HG02588 (cell line): ENCODE results near the gene SCFD2.
"Not testable (repeated sequence)": the region's sequence is repeated elsewhere in the genome, so short reads cannot be mapped to it uniquely, and the experiment has no call there.

Experiments
- ATAC-seq: cut with Tn5 transposase; IDR thresholded peaks from one replicate; pipeline ENCODE4 v1.9.1; 2021; ENCODE audit warnings: mild to moderate bottlenecking, moderate library complexity; ENCODE audit not compliant: unreplicated experiment

Gene SCFD2

GRCh38 chr4:53059871-53060270 lies 306.0 kb downstream of the SCFD2 start:
- no peak for ATAC-seq

- ATAC-seq = no peak
These were observed 306.6 kb downstream of the SCFD2 start for GRCh38 chr4:53059256-53059655.

- no peak for ATAC-seq
These were observed 308.2 kb downstream of the SCFD2 start for GRCh38 chr4:53057679-53058078.

- not testable (repeated sequence) for ATAC-seq
These were observed 308.8 kb downstream of the SCFD2 start for GRCh38 chr4:53057108-53057507.

GRCh38 chr4:53055716-53056403 lies 310.0 kb downstream of the SCFD2 start:
- no peak for ATAC-seq

GRCh38 chr4:53055274-53055673 lies 310.6 kb downstream of the SCFD2 start:
- no peak for ATAC-seq

- no peak for ATAC-seq
These were observed 315.5 kb downstream of the SCFD2 start for GRCh38 chr4:53050361-53050774.

- ATAC-seq = no peak
These were observed 316.3 kb downstream of the SCFD2 start for GRCh38 chr4:53049528-53049927.

GRCh38 chr4:53044651-53044960 lies 321.3 kb downstream of the SCFD2 start:
- ATAC-seq = no peak

- ATAC-seq = no peak
These were observed 321.8 kb downstream of the SCFD2 start for GRCh38 chr4:53043891-53044650.

- ATAC-seq = no peak
These were observed 322.8 kb downstream of the SCFD2 start for GRCh38 chr4:53043055-53043454.

GRCh38 chr4:53040851-53041250 lies 325.0 kb downstream of the SCFD2 start:
- ATAC-seq = no peak

- ATAC-seq = no peak
These were observed 325.4 kb downstream of the SCFD2 start for GRCh38 chr4:53040459-53040815.

GRCh38 chr4:53039741-53040458 lies 326.0 kb downstream of the SCFD2 start:
- no peak for ATAC-seq

- no peak for ATAC-seq
These were observed 328.0 kb downstream of the SCFD2 start for GRCh38 chr4:53037892-53038291.

- ATAC-seq = not testable (repeated sequence)
These were observed 333.0 kb downstream of the SCFD2 start for GRCh38 chr4:53032908-53033307.

GRCh38 chr4:53026233-53026632 lies 339.6 kb downstream of the SCFD2 start:
- no peak for ATAC-seq

GRCh38 chr4:53023677-53024299 lies 342.1 kb downstream of the SCFD2 start:
- no peak for ATAC-seq

- no peak for ATAC-seq
These were observed 343.3 kb downstream of the SCFD2 start for GRCh38 chr4:53022513-53023100.

- no peak for ATAC-seq
These were observed 343.9 kb downstream of the SCFD2 start for GRCh38 chr4:53021754-53022512.
